Iris pigment epithelial cell (primary cell): Measurements from ENCODE around the gene ZNF592.

Experiments used
- DNase-seq: peaks from one replicate; pipeline ENCODE4 v3.0.0-alpha.2; 2011; ENCODE audit warnings: low read depth

ZNF592 gene

DNA sequence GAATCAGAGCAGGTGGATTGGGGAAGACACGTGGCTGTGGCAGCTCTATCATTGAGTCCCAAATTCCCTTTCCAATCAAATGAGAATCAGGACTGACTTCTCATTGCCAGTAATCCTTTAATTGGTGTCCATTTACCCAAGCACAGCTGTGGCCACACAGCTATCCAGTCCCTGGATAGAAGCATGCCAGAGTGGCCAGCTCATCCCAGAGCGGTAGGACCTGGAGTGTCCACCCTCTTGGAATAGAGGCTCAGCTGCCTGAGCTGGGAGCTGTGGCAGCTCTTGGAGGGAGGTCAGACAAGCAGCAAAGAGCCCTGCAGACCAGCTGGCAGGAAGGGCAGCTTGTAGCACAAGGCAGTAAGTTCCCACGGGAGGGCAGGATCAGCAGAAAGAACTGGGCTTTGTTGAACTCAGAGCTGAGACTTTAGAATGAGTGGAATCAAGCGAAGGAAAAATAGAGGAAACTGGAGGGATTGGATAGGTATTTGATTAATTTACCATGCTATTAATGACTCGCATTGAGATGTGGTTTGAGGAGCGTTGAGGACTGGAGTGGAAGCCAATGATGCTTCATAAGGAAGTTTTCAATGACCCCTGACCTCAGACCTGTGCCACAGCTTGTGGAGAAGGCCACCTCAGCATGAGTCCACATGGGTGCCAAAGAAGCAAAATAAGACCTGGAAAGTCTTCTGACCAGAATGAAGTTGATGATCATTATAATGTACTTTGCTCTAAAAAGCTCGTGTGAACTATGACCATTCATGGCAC, 61.9 kb downstream of the ZNF592 start:
- no peak for DNase-seq

DNA sequence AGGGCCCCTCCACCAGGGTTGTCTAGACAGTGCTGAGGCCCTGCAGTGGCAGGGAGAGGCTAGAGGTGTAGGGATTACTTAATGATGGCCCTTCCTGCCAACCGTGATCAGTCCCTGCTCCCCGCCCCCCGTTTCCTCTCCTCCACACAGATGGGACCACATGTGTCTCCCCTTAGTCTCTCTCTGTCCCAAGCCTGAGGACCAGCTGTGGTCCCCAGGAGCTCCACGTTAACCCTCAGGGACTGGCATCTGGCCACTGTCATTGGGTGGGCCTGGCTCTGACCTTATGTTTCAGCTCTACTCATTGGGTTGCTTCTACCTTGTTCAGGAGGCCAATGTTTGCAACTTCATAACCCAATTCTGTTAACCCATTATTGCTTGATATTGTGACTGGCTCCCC, 62.8 kb downstream of the ZNF592 start:
- no peak for DNase-seq

DNA sequence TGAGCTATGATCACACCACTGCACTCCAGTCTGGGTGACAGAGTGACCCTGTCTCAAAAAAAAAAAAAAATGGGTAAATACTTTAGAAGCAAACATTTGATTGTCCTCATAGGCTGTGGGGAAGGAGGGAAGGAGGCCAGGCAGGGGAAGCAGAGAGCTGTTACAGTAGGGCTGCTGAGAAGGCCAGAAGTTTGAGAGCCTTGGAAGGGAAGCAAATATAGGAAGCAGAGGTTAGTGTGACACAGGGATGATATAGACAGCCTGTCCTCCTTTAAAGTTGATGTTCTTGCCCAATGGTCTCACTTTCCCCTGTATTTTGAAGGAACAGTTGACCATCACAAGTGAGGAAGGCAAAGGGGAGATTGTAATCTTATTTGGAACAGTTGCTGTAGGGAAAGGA, 63.4 kb downstream of the ZNF592 start:
- DNase-seq, result no peak

GRCh38 chr15:84812842-84813241, 64.5 kb downstream of the ZNF592 start:
- no peak for DNase-seq

GRCh38 chr15:84813435-84813834, 65.0 kb downstream of the ZNF592 start:
- no peak for DNase-seq

DNA sequence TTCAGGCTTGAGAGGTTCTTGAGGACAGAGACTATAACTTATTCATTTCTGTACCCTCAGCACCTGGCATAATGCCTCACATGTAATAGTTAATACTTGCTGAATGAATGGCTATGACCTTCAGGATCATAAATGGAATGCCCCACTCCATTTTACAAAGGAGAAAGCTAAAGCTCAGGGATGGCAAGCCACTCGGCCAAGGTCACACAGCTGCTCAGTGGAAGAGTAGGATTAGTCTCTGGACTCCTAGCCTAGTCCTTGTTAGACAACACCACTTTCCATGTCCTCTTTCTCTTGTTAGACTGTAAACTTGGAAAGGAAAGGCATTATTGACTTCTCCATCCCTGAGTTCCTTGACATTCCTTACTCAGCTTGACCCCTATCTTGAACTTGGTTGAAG, 65.5 kb downstream of the ZNF592 start:
- no peak for DNase-seq

DNA sequence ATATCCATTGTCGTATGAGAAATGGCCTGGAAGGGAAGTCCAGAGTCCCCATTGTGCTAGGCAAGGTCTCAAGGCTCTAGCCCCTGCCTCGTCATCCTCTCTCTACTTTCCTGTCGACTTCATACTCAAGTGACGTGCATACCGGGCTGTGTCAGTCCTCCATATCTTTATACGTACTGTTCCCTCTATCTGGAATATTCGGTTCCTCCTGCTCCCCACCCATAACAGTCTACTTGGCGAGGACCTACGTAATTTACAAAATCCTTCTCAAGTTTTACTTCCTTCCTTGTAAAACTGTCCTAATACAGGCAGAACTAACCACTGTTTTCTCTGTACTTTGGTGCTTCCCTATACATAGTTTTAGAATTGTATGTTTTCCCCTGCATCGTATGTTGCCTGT, 66.5 kb downstream of the ZNF592 start:
- no peak for DNase-seq

DNA sequence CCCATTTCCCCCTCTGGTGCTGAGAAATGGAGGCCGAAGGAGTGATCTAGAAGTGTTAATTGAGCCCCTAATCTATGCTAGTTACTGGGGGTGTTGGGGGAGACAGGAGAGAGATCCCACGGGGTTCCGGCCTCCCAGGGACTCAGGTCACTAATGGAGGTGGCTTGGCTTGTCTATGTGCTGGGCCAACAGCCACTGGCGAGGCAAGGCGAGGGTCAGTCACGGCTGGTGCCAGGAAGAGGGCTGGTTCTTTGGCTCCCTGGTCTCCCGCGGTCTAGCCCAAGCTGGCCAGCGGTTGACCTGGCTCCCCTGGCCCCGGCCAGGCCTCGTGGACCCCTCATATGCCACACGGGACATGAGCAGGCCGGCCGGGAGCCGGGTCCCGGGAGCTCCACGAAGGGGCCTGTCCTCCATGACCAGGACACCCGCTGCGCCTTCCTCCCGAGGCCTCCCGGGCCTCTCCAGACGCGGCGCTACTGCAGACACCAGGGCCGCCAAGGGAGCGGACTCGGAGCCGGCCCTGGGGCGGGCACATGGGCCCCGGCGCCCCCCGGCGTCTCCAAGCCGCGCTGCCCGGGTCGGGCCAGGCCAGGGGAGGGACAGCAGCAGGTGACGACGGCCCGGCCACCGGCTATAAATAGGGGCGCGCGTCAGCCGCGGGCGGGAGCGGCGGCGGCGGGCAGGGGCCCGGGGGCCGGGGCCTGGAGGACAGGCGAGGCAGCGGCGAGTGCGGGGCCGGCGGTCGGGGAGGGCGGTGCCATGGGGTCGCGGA, 68.5 kb downstream of the ZNF592 start, which contains the start of gene ALPK3:
Gene ALPK3 (plus strand): TSS at position 663 of the 772 bp plus-strand sequence. CDS start 97 bp downstream, at position 760.
- no peak for DNase-seq

GRCh38 chr15:84817466-84818081, 69.2 kb downstream of the ZNF592 start:
- no peak for DNase-seq

DNA sequence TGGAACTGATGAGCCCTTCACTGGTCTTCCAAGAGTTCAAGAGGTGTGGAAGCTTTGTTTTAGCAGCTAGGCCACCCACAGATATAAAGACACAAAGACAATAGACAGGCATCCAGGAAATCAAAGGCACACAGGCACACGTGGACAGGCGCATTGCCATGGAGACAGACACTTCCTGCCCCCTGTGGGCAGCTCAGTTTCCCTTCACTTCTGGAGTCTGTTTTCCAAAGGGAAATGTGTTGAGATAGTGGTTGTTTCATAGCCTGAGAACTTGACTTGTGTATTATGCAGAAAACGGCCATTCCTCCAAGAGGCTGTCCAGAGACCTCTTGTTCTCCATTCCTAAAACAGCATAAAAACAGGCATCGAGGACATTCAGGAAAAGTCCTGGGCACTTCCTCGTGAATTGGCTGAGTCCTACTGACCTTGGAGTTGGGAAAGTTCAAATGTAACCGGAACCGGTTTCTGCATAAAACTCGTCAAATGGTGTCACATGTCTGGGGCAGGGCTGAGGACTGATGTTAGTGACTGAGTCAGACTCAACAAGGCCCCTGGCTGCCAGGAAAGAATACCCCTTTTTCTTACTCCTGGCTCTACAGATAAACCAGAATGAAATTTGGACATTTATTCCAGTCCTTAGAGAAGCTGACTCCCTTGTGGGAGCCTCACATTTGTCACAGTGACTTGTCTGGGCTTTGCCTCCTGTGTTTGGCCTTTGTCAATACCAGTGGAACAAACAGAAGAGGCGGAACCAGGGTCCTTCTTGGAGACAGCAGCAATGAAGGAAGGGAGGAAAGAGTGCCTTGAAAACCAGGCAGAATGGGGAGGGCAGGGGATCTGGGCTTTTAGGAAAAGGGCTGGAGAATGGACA, 70.1 kb downstream of the ZNF592 start:
- peak; percentile 28 for DNase-seq

DNA sequence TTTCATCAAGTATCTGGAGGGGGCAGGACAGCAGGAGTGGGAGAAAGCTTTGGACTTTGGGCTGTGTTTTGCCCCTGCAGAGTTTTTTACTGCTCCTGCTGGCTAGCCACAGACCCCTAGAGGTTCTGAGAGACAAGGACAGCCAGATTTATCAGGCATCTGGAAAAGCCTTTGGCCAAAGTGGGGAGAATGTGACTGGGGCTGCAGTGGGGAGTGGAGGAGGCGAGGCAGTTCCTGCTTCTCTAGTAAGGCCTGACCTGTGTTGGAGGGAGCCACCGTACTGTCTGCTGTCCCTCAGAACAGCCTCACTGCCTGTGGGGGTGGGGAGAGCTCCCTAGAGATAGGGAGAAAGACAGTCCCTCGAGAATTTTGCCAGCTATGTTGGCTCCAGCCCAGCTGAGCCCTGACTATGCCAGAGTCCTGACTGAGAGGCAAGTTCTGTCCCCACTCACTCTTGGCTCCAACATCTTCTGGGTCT, 70.9 kb downstream of the ZNF592 start:
- DNase-seq, result no peak

GRCh38 chr15:84819791-84820190, 71.4 kb downstream of the ZNF592 start:
- no peak for DNase-seq

DNA sequence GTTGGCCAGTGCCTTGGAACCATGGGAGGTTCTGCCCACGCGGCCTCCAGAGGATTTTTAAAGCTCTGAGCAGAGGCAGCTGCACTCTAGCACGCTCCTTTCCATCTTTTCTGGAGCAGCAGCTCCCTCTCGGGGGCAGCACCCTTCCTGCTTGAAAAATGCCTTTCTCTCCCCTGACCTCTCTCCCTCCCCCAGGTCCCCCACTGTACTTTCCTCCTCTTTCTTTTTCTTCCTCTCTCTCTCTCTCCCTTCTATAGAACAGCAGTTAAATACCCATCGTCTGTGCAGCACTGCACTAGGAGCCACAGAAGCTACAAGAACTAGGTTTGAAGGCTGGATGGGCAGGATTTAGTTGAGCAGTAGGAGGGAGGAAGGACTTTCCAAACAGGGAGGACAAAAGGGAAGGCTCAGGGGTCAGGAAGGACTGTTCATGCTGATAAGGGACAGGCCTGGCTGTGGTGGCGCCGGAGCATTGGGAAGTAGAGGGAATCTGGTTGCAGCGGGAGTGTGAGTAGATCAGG, 73.2 kb downstream of the ZNF592 start:
- DNase-seq, result no peak

GRCh38 chr15:84822653-84823281, 74.4 kb downstream of the ZNF592 start:
- DNase-seq, result no peak

DNA sequence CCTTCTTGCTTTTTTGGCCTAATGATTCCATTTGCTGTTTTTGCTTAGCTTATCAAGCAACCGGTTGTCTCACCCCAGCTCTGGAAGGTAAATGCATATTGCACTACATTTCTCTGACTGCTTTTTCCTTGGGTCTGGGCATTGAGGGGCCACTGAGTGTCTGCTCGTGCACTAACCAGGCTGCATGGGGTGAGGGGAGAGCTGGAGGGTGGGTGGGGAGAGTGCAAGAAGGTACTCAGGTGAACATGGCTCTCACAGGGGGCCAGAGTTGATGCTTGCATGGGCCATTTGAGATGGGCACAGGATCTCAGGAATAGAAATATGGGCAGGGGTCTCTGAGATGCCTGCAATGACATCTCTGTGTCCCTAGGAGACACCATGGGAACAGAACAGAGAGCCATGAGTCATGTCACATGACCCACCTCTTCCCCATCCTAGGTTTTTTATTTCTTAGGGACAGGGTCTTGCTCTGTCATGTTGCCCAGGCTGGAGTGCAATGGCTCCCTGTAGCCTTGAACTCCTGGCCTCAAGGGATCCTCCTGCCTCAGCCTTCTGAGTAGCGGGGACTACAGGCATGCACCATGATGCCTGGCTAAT, 75.0 kb downstream of the ZNF592 start:
- DNase-seq, result no peak

DNA sequence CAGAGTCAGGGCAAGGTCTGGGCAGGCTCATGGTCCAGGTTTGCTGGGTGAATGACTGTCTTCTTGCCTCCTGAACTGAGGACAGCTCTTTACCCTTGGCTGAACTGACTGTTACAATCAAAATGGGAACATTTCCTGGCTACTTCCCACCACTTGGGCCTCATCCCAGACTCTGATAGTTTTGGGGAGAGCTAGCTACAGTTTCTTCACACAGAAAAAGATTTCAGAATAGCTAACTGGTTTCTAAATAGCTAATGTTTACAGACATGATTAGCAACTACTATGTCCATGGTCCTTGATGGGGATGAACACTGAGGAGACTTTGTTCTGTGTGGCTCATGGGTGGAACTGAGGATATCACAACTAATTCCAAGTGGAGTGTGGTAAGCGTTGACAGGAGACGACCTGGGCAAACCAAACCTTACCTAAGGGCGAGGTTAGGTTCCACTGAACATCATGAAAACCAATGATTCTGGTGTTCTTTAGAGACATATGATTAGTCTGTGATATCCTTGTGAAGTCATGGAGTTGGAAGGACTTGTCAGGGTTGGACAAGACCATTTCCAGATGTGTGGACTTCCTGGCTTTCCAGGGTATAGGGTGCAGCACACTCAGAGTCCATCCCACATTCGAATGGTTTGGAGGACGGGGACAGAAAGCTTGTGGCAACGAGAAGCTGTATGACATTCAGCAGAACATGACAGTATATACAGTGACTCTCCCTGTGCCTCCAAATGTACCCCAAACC, 76.0 kb downstream of the ZNF592 start:
- no peak for DNase-seq

DNA sequence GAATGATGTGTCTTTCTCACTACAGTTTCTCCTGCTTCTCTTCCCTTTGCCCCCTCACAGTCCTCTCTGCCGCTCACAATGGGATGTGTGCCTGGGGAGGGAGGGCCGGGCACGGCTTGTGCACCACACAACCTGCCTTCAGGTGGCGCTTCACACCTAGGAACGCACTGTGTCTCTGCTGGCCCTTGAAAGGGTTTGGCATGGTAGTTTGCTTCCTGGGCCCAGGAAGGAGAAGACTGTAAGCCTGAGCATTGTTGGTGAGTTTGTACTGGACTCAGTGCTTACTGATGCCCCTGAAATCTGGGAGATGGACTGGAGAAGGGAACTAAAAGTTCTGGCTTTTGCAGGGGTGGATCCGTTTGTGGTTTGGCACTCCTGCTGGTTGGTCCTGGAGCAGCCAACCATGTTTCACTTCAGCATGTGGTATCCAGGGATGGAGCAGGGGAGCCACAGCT, 78.0 kb downstream of the ZNF592 start:
- DNase-seq, result no peak

DNA sequence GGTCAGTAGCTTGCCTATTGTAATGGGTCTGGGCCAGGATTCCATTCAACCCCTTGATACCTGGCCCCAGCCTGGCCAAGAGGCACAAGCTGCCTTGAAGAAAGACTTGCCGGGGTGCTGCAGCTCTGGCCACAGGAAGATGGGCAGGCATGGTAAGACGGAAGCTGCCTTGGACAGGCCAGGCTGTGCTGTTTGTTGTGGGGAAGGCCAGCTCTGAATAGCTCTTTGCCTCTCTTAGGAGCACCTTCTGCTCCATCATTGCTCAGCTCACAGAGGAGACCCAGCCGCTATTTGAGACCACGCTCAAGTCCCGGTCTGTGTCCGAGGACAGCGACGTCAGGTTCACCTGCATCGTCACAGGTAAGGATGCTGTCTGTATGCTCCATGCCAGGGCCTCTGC, 78.9 kb downstream of the ZNF592 start:
- DNase-seq, result no peak

DNA sequence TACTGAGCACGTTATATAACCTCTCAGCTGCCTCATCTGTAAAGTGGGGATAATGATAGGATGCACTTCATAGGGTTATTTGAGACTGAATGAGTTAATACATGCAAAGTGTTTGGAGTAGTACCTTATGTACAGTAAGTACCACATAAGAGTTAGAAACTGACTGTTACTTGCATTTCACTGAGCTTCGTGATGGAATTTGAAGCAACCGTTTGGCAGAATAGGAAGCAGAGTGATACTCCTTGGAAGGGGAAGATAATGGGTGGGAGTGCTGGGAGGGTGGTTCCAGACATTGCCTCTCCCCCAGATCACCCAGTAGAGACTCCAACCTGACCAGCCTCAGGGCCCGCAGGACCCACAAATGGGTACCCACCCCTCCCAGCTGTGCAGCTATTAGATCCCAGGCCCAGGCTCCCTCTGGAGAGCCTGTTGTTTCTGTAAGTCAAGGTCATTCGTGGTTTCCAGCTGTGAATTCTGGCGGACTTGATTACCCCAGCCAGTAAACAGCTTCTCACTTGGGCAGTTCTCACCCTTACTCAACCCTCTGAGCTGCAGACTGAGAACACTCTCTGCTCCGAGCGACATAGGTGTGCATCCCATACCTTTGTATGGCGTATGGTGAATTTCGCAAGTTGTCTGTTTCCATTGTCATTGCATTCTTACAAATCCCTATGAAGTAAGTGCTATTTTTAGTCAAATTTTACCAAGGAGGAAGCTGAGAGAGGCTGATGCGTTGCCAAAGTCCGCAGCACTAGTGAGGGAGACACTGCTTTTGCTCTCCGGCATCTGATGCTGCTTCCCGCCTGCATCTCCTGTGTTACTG, 79.9 kb downstream of the ZNF592 start:
- no peak for DNase-seq
